Raji (cell line): ENCODE measurements around the gene PGM2.

Experiments used
- POLR2A ChIP-seq: IDR thresholded peaks from 2 replicates; pipeline ENCODE4 v1.6.1; 2011; ENCODE audit warnings: low read depth, low read length, control low read depth; ENCODE audit not compliant: insufficient read depth

Gene PGM2

DNA sequence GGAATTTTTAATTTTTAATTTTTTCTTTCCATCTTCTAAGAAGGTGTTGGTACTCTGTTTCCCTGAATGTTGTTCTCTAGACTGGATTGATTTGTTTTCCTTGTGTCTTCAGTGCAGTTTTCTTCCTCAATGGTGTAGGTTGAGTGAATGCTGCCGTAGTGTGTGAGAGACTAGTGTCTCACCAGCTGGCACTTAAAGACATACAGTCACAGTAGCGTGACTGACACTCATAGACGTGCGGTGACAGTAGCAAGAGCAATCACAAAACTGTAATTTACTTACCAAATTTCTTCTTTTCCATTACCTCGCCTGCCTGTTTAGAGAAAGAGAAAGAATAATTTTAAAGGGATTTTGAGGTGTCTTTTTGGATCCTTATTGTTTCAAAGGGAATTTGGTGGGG lies 21.4 kb upstream of the PGM2 start:
- no peak for TF ChIP-seq POLR2A

- no peak for TF ChIP-seq POLR2A
Observed at GRCh38 chr4:37812713-37813112, 13.8 kb upstream of the PGM2 start.

GRCh38 chr4:37815591-37815990 lies 10.9 kb upstream of the PGM2 start:
- no peak for TF ChIP-seq POLR2A

GRCh38 chr4:37816006-37816405 lies 10.5 kb upstream of the PGM2 start:
- TF ChIP-seq POLR2A = no peak

- TF ChIP-seq POLR2A = no peak
Observed at GRCh38 chr4:37816719-37817118, 9.8 kb upstream of the PGM2 start.

DNA sequence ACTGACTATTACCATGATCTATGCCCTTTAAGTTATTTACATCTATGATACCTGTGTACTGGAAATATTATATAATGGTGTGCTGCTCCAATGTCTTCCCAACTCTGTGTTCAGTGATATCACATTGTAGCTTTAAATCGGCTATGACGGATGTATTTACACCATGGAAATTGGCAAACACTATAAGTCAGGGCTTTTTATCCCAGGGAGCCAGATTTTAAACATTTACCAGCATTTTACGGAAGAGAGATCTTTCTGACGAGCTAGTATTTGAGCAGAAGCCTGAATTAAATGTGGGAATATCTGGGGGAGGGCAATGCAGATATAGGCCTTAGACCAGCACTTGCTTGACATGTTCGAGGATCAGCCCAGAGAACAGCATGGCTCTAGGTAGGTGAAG lies 7.7 kb upstream of the PGM2 start:
- no peak for TF ChIP-seq POLR2A

DNA sequence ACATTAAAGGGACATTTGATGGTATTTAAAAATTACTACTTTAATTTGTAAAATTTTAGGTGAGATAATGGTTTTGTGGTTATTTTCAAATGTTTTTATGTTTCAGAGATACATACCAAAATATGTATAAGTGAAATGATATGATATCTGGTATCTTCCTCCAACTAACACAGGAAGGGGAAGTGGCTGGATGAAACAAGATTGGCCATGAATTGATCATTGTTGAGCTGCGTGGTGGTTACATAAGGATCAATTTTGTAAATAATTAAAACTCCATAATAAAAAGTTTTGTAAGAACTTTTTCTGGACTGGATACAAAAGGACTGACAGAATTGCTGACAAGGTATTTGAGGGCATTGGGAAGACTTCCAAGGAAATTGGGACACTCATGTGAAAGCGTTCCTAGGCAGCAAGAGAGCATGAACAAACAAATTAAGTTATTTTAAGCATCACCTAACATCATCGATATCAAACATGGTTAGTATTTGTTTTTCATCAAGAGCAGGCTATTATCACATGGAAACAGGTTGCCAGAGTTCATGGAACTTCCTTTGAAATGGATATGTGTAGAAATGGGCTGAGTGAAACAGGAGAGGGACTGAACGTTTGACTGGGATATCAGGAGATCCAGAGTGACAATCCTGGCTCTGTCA lies 4.4 kb upstream of the PGM2 start:
- TF ChIP-seq POLR2A = no peak

- no peak for TF ChIP-seq POLR2A
Observed at GRCh38 chr4:37825968-37826294, 555 bp upstream of the PGM2 start.

- no peak for TF ChIP-seq POLR2A
Observed at GRCh38 chr4:37827030-37827685, 672 bp downstream of the PGM2 start.

DNA sequence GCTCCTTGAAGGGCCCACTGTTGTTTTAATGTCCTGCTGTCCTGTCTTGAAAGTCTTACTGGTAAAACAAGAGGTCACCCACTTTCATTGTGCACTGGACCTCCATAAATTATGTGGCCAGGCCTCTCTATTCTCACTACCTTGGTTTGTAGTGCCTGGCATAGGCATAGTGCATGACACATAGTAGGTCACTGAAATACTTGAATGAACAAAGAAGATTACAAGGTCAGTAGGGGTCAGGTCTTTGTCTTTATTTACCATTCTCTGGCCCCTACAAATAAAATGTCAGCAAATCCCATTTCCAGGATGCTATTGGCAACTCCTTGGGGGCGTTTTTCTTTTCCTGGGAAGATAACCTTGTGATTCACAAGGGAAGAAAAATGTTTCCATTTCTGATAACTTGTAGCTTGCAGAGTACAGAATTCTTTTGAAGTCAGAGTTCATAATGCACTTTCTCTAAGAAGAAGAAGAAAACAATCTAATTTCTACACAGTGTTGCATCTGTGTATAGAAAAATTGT lies 1.4 kb downstream of the PGM2 start:
- no peak for TF ChIP-seq POLR2A

- no peak for TF ChIP-seq POLR2A
Observed at GRCh38 chr4:37828843-37829242, 2.4 kb downstream of the PGM2 start.

DNA sequence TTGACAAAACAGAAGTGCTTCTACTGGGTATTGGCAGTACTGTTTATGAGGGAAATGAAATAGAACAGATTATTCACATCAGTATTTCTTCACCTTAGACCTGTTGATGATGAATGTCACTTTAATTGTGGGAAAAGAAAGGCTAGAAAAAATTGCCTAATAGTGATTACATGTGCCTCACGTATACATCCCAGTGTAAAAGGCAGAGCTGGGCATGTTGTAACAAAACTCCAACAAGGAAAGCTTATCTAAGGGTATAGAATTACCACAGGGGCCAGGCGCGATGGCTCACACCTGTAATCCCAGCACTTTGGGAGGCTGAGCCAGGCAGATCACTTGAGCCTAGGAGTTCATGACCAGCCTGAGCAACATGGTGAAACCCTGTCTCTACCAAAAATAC lies 4.2 kb downstream of the PGM2 start:
- no peak for TF ChIP-seq POLR2A

GRCh38 chr4:37835031-37835430 lies 8.5 kb downstream of the PGM2 start:
- no peak for TF ChIP-seq POLR2A

- TF ChIP-seq POLR2A = no peak
Observed at GRCh38 chr4:37835806-37836205, 9.3 kb downstream of the PGM2 start.

DNA sequence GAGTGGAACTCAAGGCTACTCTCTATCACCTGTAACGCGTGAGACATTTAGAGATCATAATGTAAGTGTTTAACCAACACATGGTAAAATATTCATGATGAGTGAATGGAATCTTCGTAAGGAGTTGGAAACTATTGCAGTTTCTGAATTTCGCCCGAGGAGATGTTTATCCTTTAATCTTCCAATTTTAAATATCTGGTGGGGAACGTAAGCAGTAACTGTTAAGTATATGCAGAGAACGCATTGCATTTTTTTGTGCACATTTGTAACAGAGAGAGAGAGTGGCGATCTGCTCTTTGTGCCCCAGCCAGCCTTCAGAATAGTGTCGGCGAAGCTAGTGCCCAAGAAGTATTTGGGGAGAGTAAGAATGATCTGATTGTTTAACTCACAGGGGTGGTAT lies 9.8 kb downstream of the PGM2 start:
- no peak for TF ChIP-seq POLR2A

DNA sequence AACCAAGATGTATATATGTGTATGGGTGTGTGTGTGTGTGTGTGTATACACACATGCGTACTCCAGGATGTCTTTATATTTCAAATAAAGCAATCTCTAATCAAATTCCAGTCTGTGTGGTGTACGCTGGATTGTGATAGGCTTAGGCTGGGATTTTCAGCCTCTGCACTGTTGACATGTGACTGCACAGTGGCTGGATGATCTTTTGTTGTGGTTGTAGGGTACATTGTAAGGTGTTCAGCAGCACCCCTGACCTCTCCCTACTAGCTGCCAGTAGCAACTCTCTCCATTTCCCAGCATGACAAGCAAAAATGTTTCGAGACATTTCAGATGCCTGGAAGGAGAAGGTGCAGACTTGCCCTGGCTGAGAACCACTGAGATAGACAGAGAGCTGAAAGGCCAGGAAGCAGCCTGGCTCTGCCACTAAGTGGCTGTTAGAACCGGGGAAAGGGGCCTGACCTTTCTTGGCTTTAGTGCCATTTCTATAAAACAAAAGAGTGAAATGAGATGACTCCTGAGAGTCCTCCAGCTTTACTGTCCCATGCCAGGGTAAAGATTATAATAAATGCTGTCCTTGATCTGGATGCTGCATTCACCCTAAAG lies 10.5 kb downstream of the PGM2 start:
- no peak for TF ChIP-seq POLR2A
